Lung (tissue), 12 donors: ENCODE data around the gene RAB26. TPM values are rescaled to one million over a fixed set of nuclear protein-coding genes. Genes with fewer than 3 reads are reported as not detected.

Experiments
- ATAC-seq: fragments of 200-7000 bp; cut with Tn5 transposase; one replicate; pipeline ENCODE4 v1.9.1; 2020; ENCODE audit warnings: moderate number of reproducible peaks; ENCODE audit not compliant: insufficient read depth, low FRiP score
- DNase-seq, 3 donors: peaks; one replicate each; pipeline ENCODE4 v3.0.0-alpha.2; 2013 to 2017
- H3K27ac ChIP-seq, 2 donors: one replicate each; pipeline ENCODE4 v1.5.1; 2013; ENCODE audit warnings: mild to moderate bottlenecking in 2 of 2, moderate library complexity in 2 of 2, control low read depth in 1 of 2, inconsistent platforms in 1 of 2, low read depth in 1 of 2, low read length in 1 of 2
- H3K27me3 ChIP-seq, 3 donors: one replicate each; pipeline ENCODE4 v1.5.1; 2013; ENCODE audit warnings: low read length in 2 of 3; ENCODE audit not compliant: control insufficient read depth in 3 of 3, insufficient read depth in 3 of 3
- H3K36me3 ChIP-seq, 4 donors: one replicate each; pipeline ENCODE4 v1.5.1; 2013; ENCODE audit warnings: low read length in 4 of 4, mild to moderate bottlenecking in 1 of 4, moderate library complexity in 1 of 4; ENCODE audit not compliant: control insufficient read depth in 4 of 4, insufficient read depth in 4 of 4
- H3K4me1 ChIP-seq, 5 donors: one replicate each; pipeline ENCODE4 v1.5.1; 2013; ENCODE audit warnings: low read length in 5 of 5, mild to moderate bottlenecking in 2 of 5, moderate library complexity in 1 of 5; ENCODE audit not compliant: control insufficient read depth in 5 of 5, insufficient read depth in 5 of 5
- H3K4me3 ChIP-seq: one replicate; pipeline ENCODE4 v1.5.1; 2013; ENCODE audit warnings: mild to moderate bottlenecking, control low read depth, moderate library complexity
- H3K9ac ChIP-seq, 2 donors: one replicate each; pipeline ENCODE4 v1.5.1; 2013; ENCODE audit warnings: low read length in 2 of 2, control low read depth in 1 of 2; ENCODE audit not compliant: insufficient read depth in 1 of 2
- H3K9me3 ChIP-seq, 4 donors: one replicate each; pipeline ENCODE4 v1.5.1; 2013; ENCODE audit warnings: low read length in 3 of 4, mild to moderate bottlenecking in 1 of 4, moderate library complexity in 1 of 4; ENCODE audit not compliant: control insufficient read depth in 4 of 4, insufficient read depth in 3 of 4
- WGBS, 2 donors: extraction: QIAGEN DNeasy Blood & Tissue Kit; methylation state at CpG; one replicate each; pipeline ENCODE4 v1.1.7; 2013; 5-methylcytosine and 5-hydroxymethylcytosine counted together
- polyA plus RNA-seq, 2 donors: library from polyadenylated mRNA; stranded (reverse); fragments of 200-250 nt; gene quantifications; one replicate each; pipeline ENCODE4 v1.2.1, GENCODE V29; 2013
- total RNA-seq, 2 donors: library from RNA; depleted of rRNA in 1 of 2; stranded (reverse); fragments of >200 nt in 1 of 2; gene quantifications; one replicate each; pipeline ENCODE4 v1.2.1, GENCODE V29; 2014 to 2021
- TF ChIP-seq, protein P1 (sequence below): IDR thresholded peaks from 2 replicates; pipeline ENCODE4 v1.5.1; 2012; ENCODE audit warnings: mild to moderate bottlenecking; ENCODE audit errors: control extremely low read depth, extremely low read depth
- donor health status: control.
- donor health status: control.
- donor health status: Bipolar disorder and iron deficiency.
- donor health status: healthy.
- donor health status: DM: yes; HTN: yes; CAD: no.

RAB26 gene
- total and polyA plus RNA-seq, 4 donors = 0.30 to 1.0 (median 0.72) TPM

DNA sequence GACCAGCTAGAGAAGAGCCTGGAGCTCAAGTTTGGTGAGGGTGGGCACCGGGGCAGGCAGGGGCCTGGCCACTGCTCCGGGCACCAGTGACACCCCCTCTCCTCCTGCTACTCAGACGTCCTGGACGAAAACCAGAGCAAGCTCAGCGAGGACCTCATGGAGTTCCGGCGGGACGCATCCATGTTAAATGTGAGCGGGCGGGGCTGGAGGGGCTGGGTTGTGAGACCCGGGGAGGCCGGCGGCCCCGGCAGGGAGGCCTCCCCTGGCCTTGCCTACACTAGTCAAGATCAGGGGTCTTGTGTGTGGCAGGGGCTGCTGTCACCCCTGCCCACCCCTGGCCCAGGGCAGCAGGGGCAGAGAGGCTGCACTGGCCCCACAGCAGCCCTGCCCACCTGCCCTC, 24.9 kb downstream of the RAB26 start:
- DNase-seq (no peak), ATAC-seq (no peak)
- H3K4me1 ChIP-seq = peaks cover 0 to 3% (median 0%) of the 10 kb centered on the region in 5 donors
- peaks cover 4 to 77% (median 13%) of the 10 kb centered on the region in 4 donors for H3K36me3 ChIP-seq
- no peak overlapping the region for H3K4me3 ChIP-seq
- H3K9me3 ChIP-seq = no peaks in the 10 kb centered on the region
- H3K9ac ChIP-seq = no peak overlapping the region
- TF ChIP-seq, protein P1, sequence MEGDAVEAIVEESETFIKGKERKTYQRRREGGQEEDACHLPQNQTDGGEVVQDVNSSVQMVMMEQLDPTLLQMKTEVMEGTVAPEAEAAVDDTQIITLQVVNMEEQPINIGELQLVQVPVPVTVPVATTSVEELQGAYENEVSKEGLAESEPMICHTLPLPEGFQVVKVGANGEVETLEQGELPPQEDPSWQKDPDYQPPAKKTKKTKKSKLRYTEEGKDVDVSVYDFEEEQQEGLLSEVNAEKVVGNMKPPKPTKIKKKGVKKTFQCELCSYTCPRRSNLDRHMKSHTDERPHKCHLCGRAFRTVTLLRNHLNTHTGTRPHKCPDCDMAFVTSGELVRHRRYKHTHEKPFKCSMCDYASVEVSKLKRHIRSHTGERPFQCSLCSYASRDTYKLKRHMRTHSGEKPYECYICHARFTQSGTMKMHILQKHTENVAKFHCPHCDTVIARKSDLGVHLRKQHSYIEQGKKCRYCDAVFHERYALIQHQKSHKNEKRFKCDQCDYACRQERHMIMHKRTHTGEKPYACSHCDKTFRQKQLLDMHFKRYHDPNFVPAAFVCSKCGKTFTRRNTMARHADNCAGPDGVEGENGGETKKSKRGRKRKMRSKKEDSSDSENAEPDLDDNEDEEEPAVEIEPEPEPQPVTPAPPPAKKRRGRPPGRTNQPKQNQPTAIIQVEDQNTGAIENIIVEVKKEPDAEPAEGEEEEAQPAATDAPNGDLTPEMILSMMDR = no peak
- no peak overlapping the region for H3K27ac ChIP-seq
- 93 to 98% methylated on average over 14 of the region's 14 CpGs for WGBS, 2 donors
- no peaks in the 10 kb centered on the region for H3K27me3 ChIP-seq

DNA sequence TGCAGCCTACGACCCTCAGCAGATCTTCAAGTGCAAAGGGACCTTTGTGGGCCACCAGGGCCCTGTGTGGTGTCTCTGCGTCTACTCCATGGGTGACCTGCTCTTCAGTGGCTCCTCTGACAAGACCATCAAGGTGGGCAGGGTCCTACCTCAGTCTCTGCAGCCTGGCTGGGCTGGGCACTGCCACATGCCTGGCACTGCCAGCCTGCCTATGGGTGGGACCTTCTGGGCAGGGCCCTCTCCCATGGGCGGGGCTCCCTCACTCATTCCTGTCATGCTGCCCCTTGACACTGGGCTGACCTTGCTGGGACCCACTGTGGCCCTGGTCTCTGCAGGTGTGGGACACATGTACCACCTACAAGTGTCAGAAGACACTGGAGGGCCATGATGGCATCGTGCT, 25.5 kb downstream of the RAB26 start:
- WGBS, 2 donors = 95 to 96% methylated on average over 4 of the region's 4 CpGs
- Histone ChIP-seq H3K27me3 (no peaks in the 10 kb centered on the region), H3K36me3 (peaks cover 4 to 74% (median 11%) of the 10 kb centered on the region in 4 donors), H3K27ac (no peak overlapping the region), H3K4me1 (peaks cover 0 to 3% (median 0%) of the 10 kb centered on the region in 5 donors), H3K9ac (no peak overlapping the region), H3K9me3 (no peaks in the 10 kb centered on the region), H3K4me3 (no peak overlapping the region)
- ATAC-seq (no peak), DNase-seq (no peak)
- TF ChIP-seq, protein P1 = no peak

DNA sequence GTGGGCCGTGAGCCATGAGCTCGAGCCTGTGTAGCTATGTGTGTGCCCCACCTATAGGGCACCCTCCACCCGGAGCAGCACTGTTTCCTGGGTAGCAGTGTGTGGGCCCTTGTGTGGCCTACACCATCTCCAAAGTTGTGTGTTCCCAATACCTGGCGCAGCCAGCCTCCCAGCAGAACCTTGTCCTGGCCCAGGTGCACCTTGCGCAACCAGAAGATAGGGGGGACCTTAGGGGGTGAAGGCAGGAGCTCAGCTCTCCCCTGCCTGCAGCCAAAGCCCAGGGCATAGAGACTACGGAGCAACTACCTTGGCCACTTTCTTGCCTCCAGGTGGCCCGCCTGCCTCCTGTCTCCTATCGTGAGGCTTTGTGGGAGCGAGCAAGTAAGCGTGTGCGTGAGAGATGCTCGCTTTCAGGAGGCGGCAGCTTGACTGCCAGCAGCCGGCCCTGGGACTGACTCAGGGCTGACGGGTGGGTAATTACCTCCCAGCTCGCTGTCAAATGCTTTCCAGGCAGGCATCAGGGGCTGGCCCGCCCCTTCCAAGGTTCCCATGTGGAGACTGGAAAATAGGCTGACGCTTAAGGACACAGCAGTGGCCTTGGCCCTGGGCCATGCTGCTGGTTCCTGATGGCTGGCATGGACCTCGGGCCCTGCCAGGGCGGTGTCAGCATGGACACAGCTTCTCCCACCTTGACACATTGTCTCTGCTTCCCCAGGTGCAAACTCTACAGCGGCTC, 26.1 kb downstream of the RAB26 start:
- ATAC-seq (no peak), DNase-seq (no peak)
- H3K9ac ChIP-seq = no peak overlapping the region
- H3K4me1 ChIP-seq = peaks cover 0 to under 1% (median 0%) of the 10 kb centered on the region in 5 donors
- no peak overlapping the region for H3K4me3 ChIP-seq
- 94 to 96% methylated on average over 21 of the region's 21 CpGs for WGBS, 2 donors
- peaks cover 4 to 71% (median 11%) of the 10 kb centered on the region in 4 donors for H3K36me3 ChIP-seq
- no peak overlapping the region for H3K27ac ChIP-seq
- no peaks in the 10 kb centered on the region for H3K27me3 ChIP-seq
- TF ChIP-seq, protein P1 = no peak
- H3K9me3 ChIP-seq = no peaks in the 10 kb centered on the region
